ENCODE data around the gene KCNQ2. TPM values are rescaled to one million over a fixed set of nuclear protein-coding genes. Genes with fewer than 3 reads are reported as not detected.

KCNQ2 gene
- total and polyA plus RNA-seq, 8 donors: 0.03 to 2.2 (median 0.25) TPM; not detected in 5

GRCh38 chr20:63438121-63438520, 34.3 kb downstream of the KCNQ2 start:
- DNase-seq: no peak
- Histone ChIP-seq H3K27ac (no peak overlapping the region), H3K4me3 (no peak overlapping the region), H3K9me3 (no peaks in the 10 kb centered on the region), H3K27me3 (peaks cover 0 to 75% (median 15%) of the 10 kb centered on the region in 3 donors), H3K36me3 (no peaks in the 10 kb centered on the region), H3K4me1 (no peaks in the 10 kb centered on the region)
- 73 to 82% (median 77%) methylated on average over 7 to 12 of the region's 12 CpGs for WGBS, 5 donors
- intact Hi-C loops (cut with DNase I; ENCODE audit: low total_unique reads): no loop called here
- TF ChIP-seq POLR2AphosphoS5 (IDR thresholded peaks at IDR 0.05) (no peak), POLR2A (IDR thresholded peaks at IDR 0.05) (no peak), CTCF (IDR thresholded peaks at IDR 0.05) (no peak), EP300 (IDR thresholded peaks at IDR 0.05) (no peak)

- TF ChIP-seq POLR2AphosphoS5 (IDR thresholded peaks at IDR 0.05) (no peak), POLR2A (IDR thresholded peaks at IDR 0.05) (no peak), CTCF (IDR thresholded peaks at IDR 0.05) (no peak), EP300 (IDR thresholded peaks at IDR 0.05) (no peak)
- Histone ChIP-seq H3K4me1 (no peaks in the 10 kb centered on the region), H3K4me3 (no peak overlapping the region), H3K27ac (no peak overlapping the region), H3K36me3 (no peaks in the 10 kb centered on the region), H3K27me3 (peaks cover 0 to 76% (median 15%) of the 10 kb centered on the region in 3 donors), H3K9me3 (no peaks in the 10 kb centered on the region)
- intact Hi-C loops (cut with DNase I; ENCODE audit: low total_unique reads): no loop called here
- WGBS, 5 donors: 47 to 69% (median 63%) methylated on average over 8 to 9 of the region's 9 CpGs
- peak in 1 of 2 donors; percentile 68 for DNase-seq
Measured at GRCh38 chr20:63435552-63435951, 36.9 kb downstream of the KCNQ2 start.

GRCh38 chr20:63434599-63435378, 37.7 kb downstream of the KCNQ2 start:
- H3K9me3 ChIP-seq: no peaks in the 10 kb centered on the region
- no peaks in the 10 kb centered on the region for H3K36me3 ChIP-seq
- TF ChIP-seq EP300 (IDR thresholded peaks at IDR 0.05) (no peak), CTCF (IDR thresholded peaks at IDR 0.05) (peak in 5 of 7 experiments; percentile 50 to 73 (median 53))
- H3K27ac ChIP-seq: no peak overlapping the region
- intact Hi-C loops (cut with DNase I; ENCODE audit: low total_unique reads): no loop called here
- no peak overlapping the region for H3K4me3 ChIP-seq
- peaks cover 0 to 76% (median 14%) of the 10 kb centered on the region in 3 donors for H3K27me3 ChIP-seq
- 44 to 54% (median 49%) methylated on average over 32 to 33 of the region's 33 CpGs for WGBS, 5 donors
- no peaks in the 10 kb centered on the region for H3K4me1 ChIP-seq
- peak; percentile 45 to 84 for DNase-seq

GRCh38 chr20:63433756-63434531, 38.5 kb downstream of the KCNQ2 start:
- DNase-seq: no peak
- Histone ChIP-seq H3K4me1 (no peaks in the 10 kb centered on the region), H3K27me3 (peaks cover 0 to 76% (median 11%) of the 10 kb centered on the region in 3 donors), H3K9me3 (no peaks in the 10 kb centered on the region), H3K27ac (no peak overlapping the region), H3K36me3 (no peaks in the 10 kb centered on the region), H3K4me3 (no peak overlapping the region)
- no peak for TF ChIP-seq EP300 (IDR thresholded peaks at IDR 0.05)
- no peak for TF ChIP-seq CTCF (IDR thresholded peaks at IDR 0.05)
- TF ChIP-seq POLR2AphosphoS5 (IDR thresholded peaks at IDR 0.05): no peak
- no peak for TF ChIP-seq POLR2A (IDR thresholded peaks at IDR 0.05)
- intact Hi-C loops (cut with DNase I; ENCODE audit: low total_unique reads): no loop called here
- WGBS, 5 donors: 88 to 92% (median 89%) methylated on average over 33 to 39 of the region's 39 CpGs

Measured in stomach (tissue), 9 donors.